PC-9 (cell line): ENCODE data around the gene VWA3B. TPM values are rescaled to one million over a fixed set of nuclear protein-coding genes. Genes with fewer than 3 reads are reported as not detected.
"Not testable (repeated sequence)": the region's sequence is repeated elsewhere in the genome, so short reads cannot be mapped to it uniquely, and the experiment has no call there.

Source experiments
- BruUV-seq: library from RNA; stranded (reverse); fragments of 400-500 nt; replicated peaks from 2 replicates; lab custom pipeline; 2021; lab: Mats Ljungman, UMichigan
- CTCF ChIA-PET: fragments of 300-600 bp; sonication (Branson Sonifier 250); formaldehyde crosslinking; loops from one replicate; lab custom pipeline; 2022; ENCODE audit warnings: antibody characterized with exemption; lab: Charles Lee
- POLR2A ChIA-PET: fragments of 300-600 bp; sonication (Branson Sonifier 250); formaldehyde crosslinking; loops from one replicate; lab custom pipeline; 2022; ENCODE audit warnings: antibody characterized with exemption; ENCODE audit not compliant: unreplicated experiment; lab: Charles Lee
- DNase-seq, 2 experiments: peaks; one replicate each; pipeline versions ENCODE4 v3.0.0 to v3.0.0-alpha.2; 2015 to 2022; ENCODE audit warnings: mixed read lengths in 1 of 2
- H2AFZ ChIP-seq: fragments of 200-600 bp; sonication (generic); 2 replicates; pipeline ENCODE4 v1.8.1; 2017; ENCODE audit warnings: antibody characterized with exemption
- H3F3A ChIP-seq: fragments of 200-600 bp; sonication (generic); 2 replicates; pipeline ENCODE4 v1.8.1; 2017; ENCODE audit warnings: antibody characterized with exemption, mild to moderate bottlenecking, low read depth; ENCODE audit not compliant: insufficient read depth
- H3K27ac ChIP-seq: fragments of 200-600 bp; sonication (generic); 2 replicates; pipeline ENCODE4 v1.6.1; 2016; ENCODE audit warnings: mixed run types
- H3K27me3 ChIP-seq: fragments of 200-600 bp; sonication (generic); 2 replicates; pipeline ENCODE4 v1.6.1; 2016; ENCODE audit warnings: low read depth, mixed run types; ENCODE audit not compliant: insufficient read depth
- H3K36me3 ChIP-seq: fragments of 200-600 bp; sonication (generic); 2 replicates; pipeline ENCODE4 v1.6.1; 2016; ENCODE audit warnings: low read depth, mixed run types
- H3K4me1 ChIP-seq: fragments of 200-600 bp; sonication (generic); replicated peaks from 2 replicates; pipeline ENCODE4 v1.6.1; 2016; ENCODE audit warnings: mixed run types; ENCODE audit not compliant: insufficient read depth
- H3K4me2 ChIP-seq: fragments of 200-600 bp; sonication (generic); 2 replicates; pipeline ENCODE4 v1.6.1; 2017; ENCODE audit warnings: mixed run types
- H3K4me3 ChIP-seq: fragments of 200-600 bp; sonication (generic); 2 replicates; pipeline ENCODE4 v1.6.1; 2016; ENCODE audit warnings: mixed run types
- H3K79me2 ChIP-seq: fragments of 200-600 bp; sonication (generic); 2 replicates; pipeline ENCODE4 v1.6.1; 2017; ENCODE audit warnings: low read depth, mixed run types
- H3K9me2 ChIP-seq: fragments of 200-600 bp; sonication (generic); 2 replicates; pipeline ENCODE4 v1.8.1; 2017; ENCODE audit warnings: mild to moderate bottlenecking; ENCODE audit not compliant: insufficient read depth
- H3K9me3 ChIP-seq: fragments of 200-600 bp; sonication (generic); 2 replicates; pipeline ENCODE4 v1.8.1; 2016; ENCODE audit warnings: low read depth; ENCODE audit not compliant: insufficient read depth
- H4K20me1 ChIP-seq: fragments of 200-600 bp; sonication (generic); 2 replicates; pipeline ENCODE4 v1.8.1; 2017; ENCODE audit not compliant: insufficient read depth
- EZH2 ChIP-seq: fragments of 200-600 bp; sonication (generic); IDR thresholded peaks from 2 replicates; pipeline ENCODE4 v1.8.0; 2017; ENCODE audit warnings: antibody characterized with exemption, low read depth
- intact Hi-C: fragments of 100-400 bp; cut with micrococcal nuclease; formaldehyde crosslinking; loops from one replicate; pipeline ENCODE4 v1.10.0; 2022; ENCODE audit not compliant: unreplicated experiment
- total RNA-seq: library from RNA; stranded (reverse); gene quantifications from 2 replicates; pipeline ENCODE4 v1.2.3, GENCODE V29; 2021
- TF ChIP-seq, protein P1 (sequence below): fragments of 200-600 bp; sonication (generic); conservative IDR thresholded peaks from 2 replicates; pipeline ENCODE4 v1.6.1; 2017; ENCODE audit warnings: mixed run types, antibody characterized with exemption, mild to moderate bottlenecking, moderate library complexity

VWA3B gene
- total RNA-seq, 1 experiment from 2014 or later, result not detected

DNA sequence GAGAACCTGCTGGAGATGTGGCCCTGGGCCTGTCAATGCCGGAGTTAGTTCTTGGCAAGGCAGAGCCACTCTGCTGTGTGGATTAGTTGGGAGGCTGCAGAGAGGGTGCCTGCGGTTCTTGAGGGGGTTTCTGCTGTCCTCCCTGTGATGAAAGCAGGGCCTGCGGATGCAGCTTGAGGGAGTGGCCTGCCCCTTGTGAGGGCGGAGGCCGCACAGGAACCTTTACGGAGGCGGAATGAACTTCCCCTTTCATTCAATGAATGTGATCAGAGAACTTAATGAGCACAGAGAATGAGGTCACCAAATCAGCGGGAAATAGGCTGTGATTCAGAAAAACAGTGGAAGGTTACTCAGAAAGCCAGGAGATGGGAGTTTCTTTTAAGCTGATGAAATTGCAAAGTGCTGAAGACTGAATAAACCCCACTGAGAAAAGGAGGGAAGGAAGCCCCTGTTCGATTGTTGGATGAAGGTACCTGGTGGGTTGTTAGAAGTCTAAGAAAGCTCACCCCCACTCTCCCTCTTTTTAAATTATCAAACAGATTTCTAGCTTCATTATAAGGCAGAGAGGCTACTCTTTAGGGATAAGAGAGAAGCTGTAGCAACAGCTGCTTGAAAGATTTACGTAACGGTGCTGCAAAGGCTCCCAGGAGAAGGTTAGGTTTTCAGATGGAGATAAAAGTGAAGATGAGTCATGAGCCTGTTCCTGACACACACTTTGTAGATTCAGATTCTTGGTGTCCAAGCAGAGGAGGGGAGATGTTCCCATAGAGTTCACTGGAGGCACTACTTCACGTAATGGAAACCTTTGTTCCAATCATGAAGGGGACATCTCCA is 47.4 kb downstream of the VWA3B start:
- H3F3A ChIP-seq, result no peaks in the 10 kb centered on the region
- no peak overlapping the region for H2AFZ ChIP-seq
- ChIA-PET CTCF (interaction anchor here (0.6 kb wide), 1 partner anchor 26 kb away, joined by 3 read pairs; no protein-coding TSS in a partner anchor), POLR2A (no interaction called here)
- no peaks in the 10 kb centered on the region for H3K4me1 ChIP-seq
- no peak overlapping the region for H3K4me2 ChIP-seq
- no peak overlapping the region for H3K4me3 ChIP-seq
- no peaks in the 10 kb centered on the region for H3K36me3 ChIP-seq
- TF ChIP-seq EZH2, result no peak
- TF ChIP-seq, protein P1, sequence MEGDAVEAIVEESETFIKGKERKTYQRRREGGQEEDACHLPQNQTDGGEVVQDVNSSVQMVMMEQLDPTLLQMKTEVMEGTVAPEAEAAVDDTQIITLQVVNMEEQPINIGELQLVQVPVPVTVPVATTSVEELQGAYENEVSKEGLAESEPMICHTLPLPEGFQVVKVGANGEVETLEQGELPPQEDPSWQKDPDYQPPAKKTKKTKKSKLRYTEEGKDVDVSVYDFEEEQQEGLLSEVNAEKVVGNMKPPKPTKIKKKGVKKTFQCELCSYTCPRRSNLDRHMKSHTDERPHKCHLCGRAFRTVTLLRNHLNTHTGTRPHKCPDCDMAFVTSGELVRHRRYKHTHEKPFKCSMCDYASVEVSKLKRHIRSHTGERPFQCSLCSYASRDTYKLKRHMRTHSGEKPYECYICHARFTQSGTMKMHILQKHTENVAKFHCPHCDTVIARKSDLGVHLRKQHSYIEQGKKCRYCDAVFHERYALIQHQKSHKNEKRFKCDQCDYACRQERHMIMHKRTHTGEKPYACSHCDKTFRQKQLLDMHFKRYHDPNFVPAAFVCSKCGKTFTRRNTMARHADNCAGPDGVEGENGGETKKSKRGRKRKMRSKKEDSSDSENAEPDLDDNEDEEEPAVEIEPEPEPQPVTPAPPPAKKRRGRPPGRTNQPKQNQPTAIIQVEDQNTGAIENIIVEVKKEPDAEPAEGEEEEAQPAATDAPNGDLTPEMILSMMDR, result no peak
- BruUV-seq, result no TSS peak
- no peaks in the 10 kb centered on the region for H3K9me2 ChIP-seq
- no peaks in the 10 kb centered on the region for H3K9me3 ChIP-seq
- DNase-seq, result no peak
- H3K27ac ChIP-seq, result no peak overlapping the region
- H4K20me1 ChIP-seq, result no peaks in the 10 kb centered on the region
- peaks cover 37% of the 10 kb centered on the region for H3K27me3 ChIP-seq
- intact Hi-C loops, result no loop called here
- no peaks in the 10 kb centered on the region for H3K79me2 ChIP-seq

DNA sequence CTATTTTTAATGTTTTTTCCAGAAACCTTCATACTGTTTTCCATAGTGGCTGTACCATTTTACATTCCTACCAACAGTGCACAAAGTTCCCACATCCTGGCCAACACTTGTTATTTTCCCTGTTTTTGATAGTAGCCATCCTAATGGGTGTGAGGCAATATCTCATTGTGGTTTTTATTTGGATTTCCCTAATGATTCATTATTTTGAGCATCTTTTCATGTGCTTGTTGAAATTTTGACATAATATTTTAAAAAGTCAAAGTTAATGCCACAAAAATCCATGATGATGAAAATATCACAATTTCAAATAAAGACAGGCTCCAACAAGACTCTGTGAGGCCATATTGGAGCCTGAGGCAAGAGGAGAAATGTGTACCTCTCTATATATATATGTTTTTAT is 50.2 kb downstream of the VWA3B start:
- Histone ChIP-seq H3K36me3 (no peaks in the 10 kb centered on the region), H3K4me3 (no peak overlapping the region), H3K79me2 (no peaks in the 10 kb centered on the region), H4K20me1 (no peaks in the 10 kb centered on the region), H3F3A (no peaks in the 10 kb centered on the region), H3K9me2 (no peaks in the 10 kb centered on the region), H3K4me2 (no peak overlapping the region), H3K9me3 (no peaks in the 10 kb centered on the region), H3K4me1 (no peaks in the 10 kb centered on the region), H3K27me3 (peaks cover 11% of the 10 kb centered on the region), H3K27ac (no peak overlapping the region), H2AFZ (no peak overlapping the region)
- TF ChIP-seq, protein P1, result no peak
- no peak for TF ChIP-seq EZH2
- no peak for DNase-seq
- CTCF ChIA-PET, result no interaction called here
- POLR2A ChIA-PET, result no interaction called here
- no TSS peak for BruUV-seq
- intact Hi-C loops, result no loop called here

DNA sequence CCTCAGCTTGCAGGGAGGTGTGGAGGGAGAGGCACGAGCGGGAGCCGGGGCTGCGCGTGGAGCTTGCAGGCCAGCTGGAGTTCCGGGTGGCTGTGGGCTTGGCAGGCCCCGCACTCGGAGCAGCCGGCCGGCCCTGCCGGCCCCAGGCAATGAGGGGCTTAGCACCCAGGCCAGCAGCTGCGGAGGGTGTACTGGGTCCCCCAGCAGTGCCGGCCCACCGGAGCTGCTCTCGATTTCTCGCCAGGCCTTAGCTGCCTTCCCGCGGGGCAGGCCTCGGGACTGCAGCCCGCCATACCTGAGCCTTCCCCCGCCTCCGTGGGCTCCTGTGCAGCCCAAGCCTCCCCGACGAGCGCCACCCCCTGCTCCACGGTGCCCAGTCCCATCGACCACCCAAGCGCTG is 52.0 kb downstream of the VWA3B start:
- H3K79me2 ChIP-seq, H3K27ac ChIP-seq, H3K9me2 ChIP-seq, BruUV-seq, POLR2A ChIA-PET, H3K27me3 ChIP-seq, DNase-seq, H3F3A ChIP-seq, CTCF ChIA-PET, H4K20me1 ChIP-seq, intact Hi-C loops, H3K4me3 ChIP-seq, H2AFZ ChIP-seq, H3K36me3 ChIP-seq, H3K9me3 ChIP-seq, H3K4me1 ChIP-seq, H3K4me2 ChIP-seq: not testable (repeated sequence)
